Epithelial cell of proximal tubule (primary cell): ENCODE results near the gene CDC27. TPM values are rescaled to one million over a fixed set of nuclear protein-coding genes. Genes with fewer than 3 reads are reported as not detected.
A peak's percentile ranks its signal among the peaks of the same experiment; 100 is the strongest.
"Not testable (repeated sequence)": the region's sequence is repeated elsewhere in the genome, so short reads cannot be mapped to it uniquely, and the experiment has no call there.

Experiments used
- DNase-seq: peaks from one replicate; pipeline ENCODE4 v3.0.0-alpha.2; 2011; ENCODE audit warnings: low read depth
- H3K4me3 ChIP-seq: 2 replicates; pipeline ENCODE4 v1.5.1; 2011; ENCODE audit warnings: low read depth, mild to moderate bottlenecking, low read length
- total RNA-seq: library from RNA; depleted of rRNA; stranded (reverse); fragments of >200 nt; gene quantifications from 2 replicates; pipeline ENCODE4 v1.2.3, GENCODE V29; 2015
- TF ChIP-seq, protein P1 (sequence below): conservative IDR thresholded peaks from 2 replicates; pipeline ENCODE4 v1.5.1; 2012; ENCODE audit warnings: low read depth, mild to moderate bottlenecking, low read length

CDC27 gene
- total RNA-seq, 1 donor from 2014 or later, result 28.1 TPM

DNA sequence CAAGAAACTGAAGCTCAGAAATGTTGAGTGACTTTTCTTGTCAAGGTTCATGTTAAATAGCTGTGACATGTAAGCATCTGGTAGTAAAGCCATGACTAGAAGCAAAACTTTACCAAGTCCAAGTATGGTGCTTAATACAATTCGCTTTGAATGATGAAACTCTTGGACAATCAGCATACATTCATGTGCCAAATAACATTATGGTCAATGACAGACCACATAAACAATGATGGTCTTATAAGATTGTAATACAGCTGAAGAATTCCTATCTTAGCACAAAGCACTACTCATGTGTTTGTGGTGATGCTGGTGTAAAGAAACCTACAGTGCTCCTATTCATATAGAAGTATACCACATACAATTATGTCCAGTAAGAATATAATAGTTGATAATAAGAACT, 112.9 kb downstream of the CDC27 start:
- H3K4me3 ChIP-seq, result no peak overlapping the region
- TF ChIP-seq, protein P1, sequence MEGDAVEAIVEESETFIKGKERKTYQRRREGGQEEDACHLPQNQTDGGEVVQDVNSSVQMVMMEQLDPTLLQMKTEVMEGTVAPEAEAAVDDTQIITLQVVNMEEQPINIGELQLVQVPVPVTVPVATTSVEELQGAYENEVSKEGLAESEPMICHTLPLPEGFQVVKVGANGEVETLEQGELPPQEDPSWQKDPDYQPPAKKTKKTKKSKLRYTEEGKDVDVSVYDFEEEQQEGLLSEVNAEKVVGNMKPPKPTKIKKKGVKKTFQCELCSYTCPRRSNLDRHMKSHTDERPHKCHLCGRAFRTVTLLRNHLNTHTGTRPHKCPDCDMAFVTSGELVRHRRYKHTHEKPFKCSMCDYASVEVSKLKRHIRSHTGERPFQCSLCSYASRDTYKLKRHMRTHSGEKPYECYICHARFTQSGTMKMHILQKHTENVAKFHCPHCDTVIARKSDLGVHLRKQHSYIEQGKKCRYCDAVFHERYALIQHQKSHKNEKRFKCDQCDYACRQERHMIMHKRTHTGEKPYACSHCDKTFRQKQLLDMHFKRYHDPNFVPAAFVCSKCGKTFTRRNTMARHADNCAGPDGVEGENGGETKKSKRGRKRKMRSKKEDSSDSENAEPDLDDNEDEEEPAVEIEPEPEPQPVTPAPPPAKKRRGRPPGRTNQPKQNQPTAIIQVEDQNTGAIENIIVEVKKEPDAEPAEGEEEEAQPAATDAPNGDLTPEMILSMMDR, result no peak
- no peak for DNase-seq

DNA sequence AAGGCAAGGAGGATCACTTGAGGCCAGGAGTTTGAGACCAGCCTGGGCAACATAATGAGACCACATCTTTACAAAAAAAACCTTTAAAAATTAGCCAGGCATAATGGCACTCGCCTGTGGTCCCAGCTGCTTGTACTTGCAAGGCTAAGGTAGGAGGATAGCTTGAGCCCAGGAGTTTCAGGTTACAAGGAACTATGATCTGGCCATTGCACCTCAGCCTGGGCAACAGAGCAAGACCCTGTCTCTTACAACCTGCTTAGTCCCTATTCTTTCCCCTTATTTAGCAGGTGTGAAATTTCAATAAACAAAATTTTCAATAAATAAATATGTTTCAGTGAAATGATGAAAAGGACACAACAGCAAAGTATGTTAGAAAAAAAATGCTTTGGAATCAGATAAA, 114.7 kb downstream of the CDC27 start:
- not testable (repeated sequence) for DNase-seq, H3K4me3 ChIP-seq

DNA sequence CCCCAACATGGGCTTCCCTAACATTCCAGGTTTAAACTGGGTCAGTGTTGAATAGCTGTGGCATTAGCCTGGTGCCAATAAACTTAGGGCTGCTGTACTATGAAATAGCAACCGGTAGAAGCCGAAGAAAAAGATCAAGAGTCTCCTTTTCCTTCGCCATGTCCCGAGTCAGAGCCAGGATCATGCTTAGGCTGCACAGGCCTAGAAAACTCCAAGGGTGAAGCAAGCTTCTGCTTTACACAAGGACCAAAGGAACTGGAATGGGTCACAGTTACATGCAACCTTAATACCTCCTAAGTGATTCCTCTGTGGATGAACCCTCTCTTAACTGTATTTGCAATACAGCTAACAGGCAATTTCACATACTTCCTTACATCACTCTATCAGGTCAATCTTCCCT, 115.5 kb downstream of the CDC27 start:
- DNase-seq, H3K4me3 ChIP-seq: not testable (repeated sequence)

DNA sequence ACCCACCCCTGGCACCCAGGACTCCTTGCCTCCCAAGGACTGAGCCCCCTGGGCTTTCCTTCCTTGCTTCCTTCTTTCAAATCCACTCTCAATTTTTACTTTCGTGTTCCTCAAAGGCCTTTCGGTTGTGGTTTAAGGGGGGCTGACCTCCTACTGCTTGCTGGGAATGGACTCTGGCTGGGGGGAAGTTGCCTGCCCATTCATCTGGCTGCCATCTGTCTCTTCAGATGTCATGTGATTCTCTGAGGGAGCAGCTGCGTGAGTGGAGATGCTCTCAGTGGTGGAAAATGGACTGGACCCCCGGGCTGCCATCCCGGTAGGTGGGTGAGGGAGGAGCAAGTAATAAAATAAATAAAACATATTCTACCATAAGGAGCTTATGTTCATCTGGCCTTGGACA, 116.2 kb downstream of the CDC27 start:
- no peak overlapping the region for H3K4me3 ChIP-seq
- no peak for DNase-seq
- TF ChIP-seq, protein P1, result no peak

DNA sequence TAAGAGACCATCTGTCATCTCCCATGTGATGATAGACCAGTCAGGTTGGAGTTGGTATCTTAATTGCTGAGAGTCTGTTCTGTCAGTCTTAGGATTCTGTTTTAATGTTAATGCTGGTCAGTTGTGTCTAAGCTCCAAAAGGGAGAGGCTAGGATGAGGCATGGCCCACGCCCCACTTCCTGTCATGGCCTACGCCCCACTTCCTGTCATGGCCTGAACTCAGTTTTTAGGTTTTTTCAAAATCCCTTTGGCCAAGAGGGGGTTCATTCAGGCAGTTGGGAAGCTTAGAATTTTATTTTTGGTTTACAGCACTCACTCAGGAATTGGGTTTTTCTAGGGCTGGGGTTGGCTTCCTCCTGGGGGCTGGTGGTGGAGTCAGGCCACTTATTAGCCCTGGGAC, 117.9 kb downstream of the CDC27 start:
- DNase-seq, H3K4me3 ChIP-seq: not testable (repeated sequence)

DNA sequence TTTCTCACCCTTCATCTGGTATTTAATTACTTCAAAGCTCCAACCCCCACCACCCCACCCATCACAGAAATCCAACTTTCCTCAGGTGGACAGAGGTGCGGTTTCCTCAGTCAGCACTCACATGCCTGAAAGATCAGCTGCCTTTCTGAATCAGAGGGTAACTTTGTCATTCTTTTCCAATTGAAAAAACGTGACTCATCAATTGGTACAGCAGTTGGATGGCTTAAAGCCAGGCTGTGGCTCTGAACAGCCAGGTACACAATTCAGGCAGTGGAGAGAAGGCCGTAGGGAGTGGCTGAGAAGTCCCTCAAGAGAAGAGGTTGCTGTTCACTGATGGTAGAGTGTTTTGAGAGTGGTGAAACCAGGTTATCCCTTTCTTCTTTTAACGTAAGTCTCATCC, 118.8 kb downstream of the CDC27 start:
- DNase-seq, result peak; percentile 67
- not testable (repeated sequence) for H3K4me3 ChIP-seq

Other genes starting within 250 kb of the CDC27 start
- gene RPRML, start 210.0 kb downstream of the CDC27 start, total RNA-seq, result 0.22 TPM in 1 of 2 replicates, not detected in the other
- not detected in 2 replicates for gene MYL4, start 20.1 kb upstream of the CDC27 start, total RNA-seq
- 65.9 and 181 TPM in 2 replicates for gene ITGB3, start 64.5 kb upstream of the CDC27 start, total RNA-seq
- 0.43 and 4.8 TPM in 2 replicates for gene EFCAB13, start 134.7 kb upstream of the CDC27 start, total RNA-seq